ENCODE data around the gene CACNA2D3.
A peak's percentile ranks its signal among the peaks of the same experiment; 100 is the strongest.

CACNA2D3 gene

GRCh38 chr3:54374214-54374852 is 252.0 kb downstream of the CACNA2D3 start:
- DNase-seq (ENCODE audit: low spot score), result peak; percentile 37

- DNase-seq (ENCODE audit: low spot score), result no peak
Measured at GRCh38 chr3:54376142-54376807, 253.9 kb downstream of the CACNA2D3 start.

GRCh38 chr3:54376939-54377578 is 254.7 kb downstream of the CACNA2D3 start:
- DNase-seq (ENCODE audit: low spot score), result no peak

GRCh38 chr3:54378184-54378583 is 255.8 kb downstream of the CACNA2D3 start:
- no peak for DNase-seq (ENCODE audit: low spot score)

- DNase-seq (ENCODE audit: low spot score), result no peak
Measured at GRCh38 chr3:54384279-54384678, 261.9 kb downstream of the CACNA2D3 start.

GRCh38 chr3:54390582-54390981 is 268.2 kb downstream of the CACNA2D3 start:
- no peak for DNase-seq (ENCODE audit: low spot score)

- no peak for DNase-seq (ENCODE audit: low spot score)
Measured at GRCh38 chr3:54393150-54393549, 270.8 kb downstream of the CACNA2D3 start.

- no peak for DNase-seq (ENCODE audit: low spot score)
Measured at GRCh38 chr3:54408328-54408727, 286.0 kb downstream of the CACNA2D3 start.

- DNase-seq (ENCODE audit: low spot score), result no peak
Measured at GRCh38 chr3:54421943-54422342, 299.6 kb downstream of the CACNA2D3 start.

GRCh38 chr3:54424292-54424691 is 301.9 kb downstream of the CACNA2D3 start:
- DNase-seq (ENCODE audit: low spot score), result no peak

GRCh38 chr3:54426381-54426780 is 304.0 kb downstream of the CACNA2D3 start:
- DNase-seq (ENCODE audit: low spot score), result no peak

GRCh38 chr3:54427501-54427900 is 305.1 kb downstream of the CACNA2D3 start:
- no peak for DNase-seq (ENCODE audit: low spot score)

- peak; percentile 58 for DNase-seq (ENCODE audit: low spot score)
Measured at GRCh38 chr3:54427941-54428871, 305.9 kb downstream of the CACNA2D3 start.

- no peak for DNase-seq (ENCODE audit: low spot score)
Measured at GRCh38 chr3:54432975-54433374, 310.6 kb downstream of the CACNA2D3 start.

- DNase-seq (ENCODE audit: low spot score), result peak; percentile 38
Measured at GRCh38 chr3:54433846-54434245, 311.5 kb downstream of the CACNA2D3 start.

GRCh38 chr3:54434756-54435155 is 312.4 kb downstream of the CACNA2D3 start:
- DNase-seq (ENCODE audit: low spot score), result no peak

GRCh38 chr3:54437271-54437670 is 314.9 kb downstream of the CACNA2D3 start:
- DNase-seq (ENCODE audit: low spot score), result no peak

- DNase-seq (ENCODE audit: low spot score), result no peak
Measured at GRCh38 chr3:54443561-54444161, 321.3 kb downstream of the CACNA2D3 start.

- no peak for DNase-seq (ENCODE audit: low spot score)
Measured at GRCh38 chr3:54445630-54446029, 323.3 kb downstream of the CACNA2D3 start.

GRCh38 chr3:54447427-54447826 is 325.1 kb downstream of the CACNA2D3 start:
- no peak for DNase-seq (ENCODE audit: low spot score)

GRCh38 chr3:54454806-54455205 is 332.5 kb downstream of the CACNA2D3 start:
- no peak for DNase-seq (ENCODE audit: low spot score)

GRCh38 chr3:54458357-54458756 is 336.0 kb downstream of the CACNA2D3 start:
- no peak for DNase-seq (ENCODE audit: low spot score)
